ENCODE data around the gene KCNN1. TPM values are rescaled to one million over a fixed set of nuclear protein-coding genes. Genes with fewer than 3 reads are reported as not detected.
A peak's percentile ranks its signal among the peaks of the same experiment; 100 is the strongest.
"Not testable (repeated sequence)": the region's sequence is repeated elsewhere in the genome, so short reads cannot be mapped to it uniquely, and the experiment has no call there.

KCNN1 gene
- total RNA-seq, 3 donors from 2014 or later, result 0.79 TPM; not detected in 2

DNA sequence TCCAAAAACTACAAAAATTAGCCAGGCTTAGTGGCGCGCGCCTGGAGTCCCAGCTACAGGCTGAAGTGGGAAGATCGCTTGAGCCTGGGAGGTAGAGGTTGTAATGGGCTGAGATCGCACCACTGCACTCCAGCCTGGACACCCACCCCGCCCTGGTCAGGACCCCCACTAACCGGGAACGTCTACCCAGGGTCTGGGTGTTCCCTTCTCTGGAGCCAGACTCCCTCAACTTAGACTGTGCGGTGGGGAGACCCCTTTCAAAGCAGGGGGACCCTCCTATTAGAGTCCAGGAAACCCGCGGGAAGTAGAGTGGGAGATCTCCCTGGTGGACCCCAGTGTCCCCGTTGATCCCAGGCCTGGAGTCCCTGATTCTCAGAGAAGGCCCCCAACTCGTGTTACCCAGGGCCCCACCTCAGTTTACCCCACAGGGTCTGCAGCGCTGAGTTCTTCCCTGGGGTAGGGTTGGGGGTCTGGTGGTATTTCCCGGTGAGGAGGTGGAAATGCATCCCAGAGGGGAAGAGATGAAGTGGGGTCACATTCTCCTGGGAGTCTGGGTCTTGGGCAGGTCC lies 35.0 kb downstream of the KCNN1 start:
- peak overlapping the region; percentile 48 for H3K4me3 ChIP-seq
- DNase-seq (peak in 1 of 3 donors; percentile 51), ATAC-seq (no peak)
- H3K4me1 ChIP-seq (ENCODE audit: low read depth), result peaks cover 18% of the 10 kb centered on the region
- intact Hi-C loops (cut with DNase I, micrococcal nuclease), result no loop called here
- TF ChIP-seq CTCF (IDR thresholded peaks at IDR 0.05), result no peak
- no peaks in the 10 kb centered on the region for H3K36me3 ChIP-seq (ENCODE audit: low read depth)
- no peaks in the 10 kb centered on the region for H3K9me3 ChIP-seq

- H3K36me3 ChIP-seq (ENCODE audit: low read depth), result no peaks in the 10 kb centered on the region
- H3K9me3 ChIP-seq, result no peaks in the 10 kb centered on the region
- ATAC-seq (no peak), DNase-seq (peak in 2 of 3 donors; percentile 57 to 83)
- intact Hi-C loops (cut with DNase I, micrococcal nuclease), result no loop called here
- H3K4me1 ChIP-seq (ENCODE audit: low read depth), result peaks cover 18% of the 10 kb centered on the region
- H3K4me3 ChIP-seq, result no peak overlapping the region
- no peak for TF ChIP-seq CTCF (IDR thresholded peaks at IDR 0.05)
These were observed 35.5 kb downstream of the KCNN1 start for GRCh38 chr19:18002347-18002850.

DNA sequence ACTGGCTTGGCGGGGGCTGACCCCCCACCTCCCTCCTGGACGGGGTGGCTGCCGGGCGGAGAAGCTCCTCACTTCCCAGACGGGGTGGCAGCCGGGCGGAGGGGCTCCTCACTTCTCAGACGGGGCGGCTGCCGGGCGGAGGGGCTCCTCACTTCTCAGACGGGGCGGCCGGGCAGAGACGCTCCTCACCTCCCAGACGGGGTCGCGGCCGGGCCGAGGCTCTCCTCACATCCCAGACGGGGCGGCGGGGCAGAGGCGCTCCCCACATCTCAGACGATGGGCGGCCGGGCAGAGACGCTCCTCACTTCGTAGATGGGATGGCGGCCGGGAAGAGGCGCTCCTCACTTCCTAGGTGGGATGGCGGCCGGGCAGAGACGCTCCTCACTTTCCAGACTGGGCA lies 38.8 kb downstream of the KCNN1 start:
- intact Hi-C loops (cut with DNase I, micrococcal nuclease), result loop anchor here (2.0 to 5.0 kb wide), 2 partner anchors 52 to 53 kb away; no protein-coding TSS in a partner anchor

GRCh38 chr19:18007044-18007916 lies 40.4 kb downstream of the KCNN1 start:
- intact Hi-C loops (cut with DNase I, micrococcal nuclease), result loop anchor here (2.0 to 5.0 kb wide), 2 partner anchors 50 to 52 kb away; no protein-coding TSS in a partner anchor
- DNase-seq (peak; percentile 87 to 91 (median 90)), ATAC-seq (peak; percentile 90)
- H3K9me3 ChIP-seq, result no peaks in the 10 kb centered on the region
- H3K4me3 ChIP-seq, result no peak overlapping the region
- peaks cover 13% of the 10 kb centered on the region for H3K36me3 ChIP-seq (ENCODE audit: low read depth)
- H3K4me1 ChIP-seq (ENCODE audit: low read depth), result no peaks in the 10 kb centered on the region
- peak; percentile 99 for TF ChIP-seq CTCF (IDR thresholded peaks at IDR 0.05)

More for the DNA sequence above, 38.8 kb downstream of the KCNN1 start:
- H3K9me3 ChIP-seq; H3K4me3 ChIP-seq; H3K36me3 ChIP-seq (ENCODE audit: low read depth); DNase-seq; ATAC-seq: not testable (repeated sequence)
- H3K4me1 ChIP-seq (ENCODE audit: low read depth), result peaks cover 10% of the 10 kb centered on the region

DNA sequence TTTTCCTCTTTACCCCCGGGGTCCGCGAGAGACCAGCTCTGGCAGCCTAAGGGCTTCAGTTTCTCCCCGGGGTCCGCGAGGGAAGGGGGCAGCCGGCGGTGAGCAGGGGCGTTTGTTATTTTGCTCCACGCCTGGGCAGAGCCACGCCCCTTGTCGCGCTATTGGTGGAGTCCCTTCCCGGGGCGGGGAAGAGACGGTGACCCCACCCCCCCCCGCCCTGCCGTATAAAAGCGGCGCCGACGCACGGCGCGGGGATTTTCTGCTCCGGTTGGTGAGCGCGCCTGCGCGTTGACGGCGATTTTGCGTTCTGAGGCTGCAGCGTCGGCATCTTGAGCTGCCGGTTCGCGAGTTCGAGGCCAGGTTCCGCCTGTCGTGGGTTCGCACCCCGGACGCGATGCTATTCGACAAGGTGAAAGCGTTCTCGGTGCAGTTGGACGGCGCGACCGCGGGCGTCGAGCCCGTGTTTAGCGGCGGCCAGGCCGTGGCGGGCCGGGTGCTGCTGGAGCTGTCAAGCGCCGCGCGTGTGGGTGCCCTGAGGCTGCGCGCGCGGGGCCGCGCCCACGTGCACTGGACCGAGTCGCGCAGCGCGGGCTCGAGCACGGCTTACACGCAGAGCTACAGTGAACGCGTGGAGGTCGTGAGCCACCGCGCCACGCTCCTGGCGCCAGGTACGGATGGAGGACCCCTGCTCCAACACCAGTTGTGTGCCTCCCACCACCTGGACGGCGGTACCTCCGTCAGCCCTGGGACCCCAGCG lies 41.2 kb downstream of the KCNN1 start, which contains the start of gene ARRDC2:
Gene ARRDC2, plus strand, starts transcription at position 254 of the 757 bp plus-strand sequence. Its CDS starts 141 bp downstream, at position 395.
- H3K4me1 ChIP-seq (ENCODE audit: low read depth), result no peaks in the 10 kb centered on the region
- peaks cover 13% of the 10 kb centered on the region for H3K36me3 ChIP-seq (ENCODE audit: low read depth)
- no peak for TF ChIP-seq CTCF (IDR thresholded peaks at IDR 0.05)

More for the DNA sequence above, 41.2 kb downstream of the KCNN1 start, which contains the start of gene ARRDC2:
- H3K4me3 ChIP-seq, result no peak within 1 kb of the TSS
- DNase-seq, result peak; percentile 91 to 94 (median 94)
- intact Hi-C loops (cut with DNase I, micrococcal nuclease), result loop anchor here (2.0 to 5.0 kb wide), 2 partner anchors 49 to 51 kb away; no protein-coding TSS in a partner anchor
- ATAC-seq, result peak; percentile 89
- H3K9me3 ChIP-seq, result no peaks in the 10 kb centered on the region
